GM12878 (cell line): Measurements from ENCODE around the gene PAQR5. TPM values are rescaled to one million over a fixed set of nuclear protein-coding genes. Genes with fewer than 3 reads are reported as not detected.

ENCODE experiments used
- ATAC-seq: fragments of 200-7000 bp; cut with Tn5 transposase; 3 replicates; pipeline ENCODE4 v1.9.1; 2020; ENCODE audit warnings: mild to moderate bottlenecking, moderate library complexity
- BruUV-seq: library from RNA; stranded (reverse); fragments of 400-500 nt; replicated peaks from 2 replicates; lab custom pipeline; 2021; lab: Mats Ljungman, UMichigan
- CTCF ChIA-PET: fragments of 300-600 bp; sonication (Branson Sonifier 250); formaldehyde crosslinking; extraction: SDS; loops from one replicate; lab custom pipeline; 2021; ENCODE audit warnings: inconsistent platforms; lab: Yijun Ruan, JAX
- POLR2A ChIA-PET: fragments of 350-600 bp; formaldehyde crosslinking; extraction: SDS; loops from one replicate; lab custom pipeline; 2021; ENCODE audit warnings: inconsistent platforms; lab: Charles Lee
- RAD21 ChIA-PET: fragments of 300-600 bp; sonication (Branson Sonifier 250); formaldehyde crosslinking; loops from one replicate; lab custom pipeline; 2023; ENCODE audit warnings: antibody characterized with exemption; ENCODE audit not compliant: unreplicated experiment; lab: Charles Lee
- SMC1A ChIA-PET: fragments of 300-600 bp; sonication (Branson Sonifier 250); formaldehyde crosslinking; loops from one replicate; lab custom pipeline; 2023; ENCODE audit not compliant: unreplicated experiment, uncharacterized antibody; lab: Charles Lee
- DNase-seq: peaks from one replicate; pipeline ENCODE4 v3.0.0-alpha.2; 2011; ENCODE audit warnings: low read depth, low spot score
- FAIRE-seq: peaks from 3 replicates; lab custom pipeline; 2011; peaks lifted over from hg19 to GRCh38; lab: Jason Lieb, UNC
- H2AFZ ChIP-seq: 2 replicates; pipeline ENCODE4 v1.6.0; 2011; ENCODE audit warnings: low read depth, low read length, control low read depth; ENCODE audit not compliant: control insufficient read depth
- H3K27ac ChIP-seq: 2 replicates; pipeline ENCODE4 v1.5.1; 2011; ENCODE audit warnings: control low read depth; ENCODE audit not compliant: control insufficient read depth, insufficient read depth
- H3K27me3 ChIP-seq, 2 experiments: replicated peaks in 1 of 2; 2 replicates each; pipeline versions ENCODE4 v1.6.0 to v1.6.1; 2011; ENCODE audit warnings: low read length in 1 of 2; ENCODE audit not compliant: control insufficient read depth in 2 of 2, insufficient read depth in 2 of 2
- H3K36me3 ChIP-seq, 2 experiments: 2 replicates each; pipeline ENCODE4 v1.5.1; 2011; ENCODE audit warnings: low read length in 1 of 2; ENCODE audit not compliant: control insufficient read depth in 2 of 2, insufficient read depth in 2 of 2
- H3K4me1 ChIP-seq: 2 replicates; pipeline ENCODE4 v1.6.1; 2011; ENCODE audit warnings: mild to moderate bottlenecking, low read length, moderate library complexity, mixed read lengths; ENCODE audit not compliant: control insufficient read depth, insufficient read depth
- H3K4me2 ChIP-seq: 2 replicates; pipeline ENCODE4 v1.6.0; 2011; ENCODE audit warnings: control low read depth; ENCODE audit not compliant: control insufficient read depth, insufficient read depth
- H3K4me3 ChIP-seq: fragments of 200-600 bp; sonication (generic); 2 replicates; pipeline ENCODE4 v1.5.1; 2016
- H3K79me2 ChIP-seq: 2 replicates; pipeline ENCODE4 v1.6.0; 2011; ENCODE audit warnings: low read length; ENCODE audit not compliant: control insufficient read depth, insufficient read depth
- H3K9ac ChIP-seq: 2 replicates; pipeline ENCODE4 v1.8.0; 2011; ENCODE audit warnings: low read length, control low read depth, mixed read lengths; ENCODE audit not compliant: control insufficient read depth, insufficient read depth
- H3K9me3 ChIP-seq: replicated peaks from 3 replicates; pipeline ENCODE4 v1.5.1; 2011; ENCODE audit warnings: mild to moderate bottlenecking, low read length; ENCODE audit not compliant: control insufficient read depth, insufficient read depth
- H4K20me1 ChIP-seq: 2 replicates; pipeline ENCODE4 v1.6.0; 2011; ENCODE audit not compliant: control insufficient read depth, insufficient read depth
- ATF3 ChIP-seq: IDR thresholded peaks from 2 replicates; pipeline ENCODE4 v1.6.1; 2011; ENCODE audit warnings: low read depth, mild to moderate bottlenecking, low read length, moderate library complexity, borderline replicate concordance; ENCODE audit errors: extremely low read depth
- ATF7 ChIP-seq: fragments of 450-650 bp; IDR thresholded peaks from 2 replicates; pipeline ENCODE4 v1.6.1; 2016; ENCODE audit warnings: low read depth, mild to moderate bottlenecking
- CBX3 ChIP-seq: fragments of 200-600 bp; sonication (generic); IDR thresholded peaks from 2 replicates; pipeline ENCODE4 v1.6.1; 2016; ENCODE audit warnings: low read depth, borderline replicate concordance
- IKZF1 ChIP-seq: fragments of 450-650 bp; conservative IDR thresholded peaks from 2 replicates; pipeline ENCODE4 v1.6.1; 2017; ENCODE audit warnings: antibody characterized with exemption, mild to moderate bottlenecking
- KAT2A ChIP-seq: conservative IDR thresholded peaks from 2 replicates; pipeline ENCODE4 v1.6.1; 2011; ENCODE audit warnings: low read depth, low read length; ENCODE audit not compliant: control insufficient read depth
- KDM1A ChIP-seq: fragments of 200-600 bp; sonication (generic); IDR thresholded peaks from 2 replicates; pipeline ENCODE4 v1.6.1; 2016; ENCODE audit warnings: borderline replicate concordance
- SP1 ChIP-seq: IDR thresholded peaks from one replicate; pipeline ENCODE4 v1.6.1; 2011; ENCODE audit warnings: low read depth, low read length
- SRF ChIP-seq, 2 experiments: IDR thresholded peaks; 2 replicates each; pipeline ENCODE4 v1.6.1; 2011; ENCODE audit warnings: low read depth in 2 of 2, low read length in 2 of 2, mild to moderate bottlenecking in 1 of 2, moderate library complexity in 1 of 2
- TAF1 ChIP-seq: IDR thresholded peaks from 2 replicates; pipeline ENCODE4 v1.6.1; 2011; ENCODE audit warnings: mild to moderate bottlenecking, low read depth, low read length, borderline replicate concordance
- USF1 ChIP-seq: IDR thresholded peaks from 2 replicates; pipeline ENCODE4 v1.6.1; 2011; ENCODE audit warnings: borderline replicate concordance, low read depth, mild to moderate bottlenecking, moderate library complexity, mixed read lengths, low read length; ENCODE audit not compliant: insufficient read depth; ENCODE audit errors: extremely low read length
- ZZZ3 ChIP-seq: IDR thresholded peaks from 2 replicates; pipeline ENCODE4 v1.6.1; 2011; ENCODE audit warnings: low read depth; ENCODE audit not compliant: control insufficient read depth, insufficient read length
- WGBS: methylation state at CpG from one replicate; pipeline ENCODE4 v1.1.6; 2016; ENCODE audit warnings: low lambda C conversion rate; ENCODE audit not compliant: insufficient replicate concordance, insufficient coverage; ENCODE audit errors: missing lambda C conversion rate; 5-methylcytosine and 5-hydroxymethylcytosine counted together
- in situ Hi-C: fragments of 300-500 bp; cut with MboI; formaldehyde crosslinking; loops from 9 replicates; pipeline ENCODE4 v1.14.3; 2018; ENCODE audit warnings: mixed read lengths
- intact Hi-C: fragments of 100-400 bp; cut with micrococcal nuclease; formaldehyde crosslinking; loops from one replicate; pipeline ENCODE4 v1.14.2; 2022; ENCODE audit not compliant: unreplicated experiment
- polyA plus RNA-seq, 11 experiments: library from polyadenylated mRNA; depleted of rRNA in 4 of 11; unstranded in 6 of 11; stranded (reverse) in 5 of 11; fragments of >200 nt; fragmentation: Nextera tagmentation in 4 of 11; fragmentation: Illumina TruSeq in 1 of 11; extraction: Ambion mirVana in 4 of 11; extraction: Trizol in 1 of 11; gene quantifications; 1 replicate in 1 of 11; 2 replicates in 10 of 11; pipeline versions ENCODE4 v1.2.1 to v1.2.3, GENCODE V29; 2011 to 2016; ENCODE audit warnings: inconsistent platforms in 2 of 11, missing spikeins in 2 of 11, low read depth in 1 of 11
- total RNA-seq, 4 experiments: library from RNA; depleted of rRNA in 3 of 4; stranded (reverse); fragments of >200 nt in 3 of 4; fragmentation: Illumina TruSeq in 1 of 4; extraction: Trizol in 1 of 4; gene quantifications; 2 replicates each; pipeline versions ENCODE4 v1.2.1 to v1.2.3, GENCODE V29; 2013 to 2021
- TF ChIP-seq, protein P1 (sequence below): fragments of 450-650 bp; formaldehyde crosslinking; IDR thresholded peaks from 2 replicates; pipeline ENCODE4 v1.4.0; 2020; ENCODE audit warnings: mild to moderate bottlenecking, moderate library complexity

PAQR5 gene
- total and polyA plus RNA-seq, 10 of the 15 experiments (the other 5 are each of a cell fraction or from before 2014, with no cell fraction given): 0.02 to 0.03 TPM; not detected in 8

DNA sequence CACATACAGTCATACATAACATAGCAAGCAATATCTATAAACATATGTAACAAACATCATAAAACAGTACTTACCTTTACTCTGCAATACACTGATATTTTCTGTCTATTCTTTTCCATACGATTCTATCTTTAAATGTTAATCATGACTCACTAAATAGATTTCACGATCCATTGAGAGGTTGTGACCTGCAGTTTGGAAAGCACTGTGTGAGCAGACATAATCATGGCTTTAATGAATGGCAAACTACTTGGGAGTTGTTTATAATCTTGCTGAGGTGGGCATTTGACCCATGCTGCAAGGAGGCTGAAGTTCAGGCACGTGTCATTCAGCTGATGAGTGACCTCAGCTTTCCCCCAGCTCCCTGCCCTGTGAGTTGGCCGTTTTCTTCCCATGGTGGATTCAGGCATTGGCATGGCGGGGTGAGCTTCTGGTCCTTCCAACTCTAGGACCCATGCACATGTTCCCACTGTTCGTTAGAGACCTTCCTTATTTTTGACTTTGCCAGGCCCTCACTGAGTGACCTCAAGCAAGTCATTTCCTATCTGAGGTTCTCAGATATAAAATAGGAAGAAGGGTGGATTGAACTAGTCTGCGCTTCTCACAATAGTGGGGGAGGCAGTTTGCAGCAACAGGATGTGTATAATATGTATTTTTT lies 41.7 kb downstream of the PAQR5 start:
- intact Hi-C loops (no loop called here), in situ Hi-C loops (no loop called here)
- Histone ChIP-seq H3K9me3 (no peaks in the 10 kb centered on the region), H4K20me1 (no peaks in the 10 kb centered on the region), H3K79me2 (no peaks in the 10 kb centered on the region), H3K36me3 (no peaks in the 10 kb centered on the region), H3K4me1 (no peaks in the 10 kb centered on the region), H3K4me2 (no peak overlapping the region), H3K27me3 (peaks cover 0 to 3% of the 10 kb centered on the region in 2 experiments; a peak in 2 of 4 replicates), H3K27ac (no peak overlapping the region), H3K9ac (no peak overlapping the region), H2AFZ (no peak overlapping the region), H3K4me3 (no peak overlapping the region)
- RAD21 ChIA-PET: no interaction called here
- POLR2A ChIA-PET: no interaction called here
- SMC1A ChIA-PET: no interaction called here
- CTCF ChIA-PET: no interaction called here
- WGBS: 30% methylated on average over 7 of the region's 7 CpGs
- BruUV-seq: no TSS peak
- no peak for FAIRE-seq
- ATAC-seq: no peak
- DNase-seq: no peak
- TF ChIP-seq KDM1A (no peak), USF1 (no peak)
- TF ChIP-seq, all 136 proteins: peak for 0

GRCh38 chr15:69341356-69341755 lies 42.6 kb downstream of the PAQR5 start:
- ChIA-PET SMC1A (no interaction called here), RAD21 (no interaction called here), POLR2A (no interaction called here), CTCF (no interaction called here)
- no peak overlapping the region for H3K27ac ChIP-seq
- intact Hi-C loops: no loop called here
- no peak overlapping the region for H3K4me3 ChIP-seq
- no peaks in the 10 kb centered on the region for H3K36me3 ChIP-seq
- H3K9me3 ChIP-seq: no peaks in the 10 kb centered on the region
- no peaks in the 10 kb centered on the region for H4K20me1 ChIP-seq
- ATAC-seq (no peak), FAIRE-seq (no peak), DNase-seq (no peak)
- in situ Hi-C loops: no loop called here
- no peak overlapping the region for H2AFZ ChIP-seq
- no peaks in the 10 kb centered on the region for H3K79me2 ChIP-seq
- H3K9ac ChIP-seq: no peak overlapping the region
- H3K27me3 ChIP-seq: peaks cover 0 to 3% of the 10 kb centered on the region in 2 experiments; a peak in 1 of 4 replicates
- H3K4me1 ChIP-seq: no peaks in the 10 kb centered on the region
- 83% methylated on average over 3 of the region's 3 CpGs for WGBS
- no TSS peak for BruUV-seq
- H3K4me2 ChIP-seq: no peak overlapping the region
- no peak for TF ChIP-seq ATF7
- TF ChIP-seq CBX3: no peak
- no peak for TF ChIP-seq ATF3
- no peak for TF ChIP-seq ZZZ3
- TF ChIP-seq, protein P1, sequence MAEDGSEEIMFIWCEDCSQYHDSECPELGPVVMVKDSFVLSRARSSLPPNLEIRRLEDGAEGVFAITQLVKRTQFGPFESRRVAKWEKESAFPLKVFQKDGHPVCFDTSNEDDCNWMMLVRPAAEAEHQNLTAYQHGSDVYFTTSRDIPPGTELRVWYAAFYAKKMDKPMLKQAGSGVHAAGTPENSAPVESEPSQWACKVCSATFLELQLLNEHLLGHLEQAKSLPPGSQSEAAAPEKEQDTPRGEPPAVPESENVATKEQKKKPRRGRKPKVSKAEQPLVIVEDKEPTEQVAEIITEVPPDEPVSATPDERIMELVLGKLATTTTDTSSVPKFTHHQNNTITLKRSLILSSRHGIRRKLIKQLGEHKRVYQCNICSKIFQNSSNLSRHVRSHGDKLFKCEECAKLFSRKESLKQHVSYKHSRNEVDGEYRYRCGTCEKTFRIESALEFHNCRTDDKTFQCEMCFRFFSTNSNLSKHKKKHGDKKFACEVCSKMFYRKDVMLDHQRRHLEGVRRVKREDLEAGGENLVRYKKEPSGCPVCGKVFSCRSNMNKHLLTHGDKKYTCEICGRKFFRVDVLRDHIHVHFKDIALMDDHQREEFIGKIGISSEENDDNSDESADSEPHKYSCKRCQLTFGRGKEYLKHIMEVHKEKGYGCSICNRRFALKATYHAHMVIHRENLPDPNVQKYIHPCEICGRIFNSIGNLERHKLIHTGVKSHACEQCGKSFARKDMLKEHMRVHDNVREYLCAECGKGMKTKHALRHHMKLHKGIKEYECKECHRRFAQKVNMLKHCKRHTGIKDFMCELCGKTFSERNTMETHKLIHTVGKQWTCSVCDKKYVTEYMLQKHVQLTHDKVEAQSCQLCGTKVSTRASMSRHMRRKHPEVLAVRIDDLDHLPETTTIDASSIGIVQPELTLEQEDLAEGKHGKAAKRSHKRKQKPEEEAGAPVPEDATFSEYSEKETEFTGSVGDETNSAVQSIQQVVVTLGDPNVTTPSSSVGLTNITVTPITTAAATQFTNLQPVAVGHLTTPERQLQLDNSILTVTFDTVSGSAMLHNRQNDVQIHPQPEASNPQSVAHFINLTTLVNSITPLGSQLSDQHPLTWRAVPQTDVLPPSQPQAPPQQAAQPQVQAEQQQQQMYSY: no peak
- no peak for TF ChIP-seq IKZF1
- no peak for TF ChIP-seq SP1
- no peak for TF ChIP-seq KAT2A
- no peak for TF ChIP-seq SRF (IDR thresholded peaks at IDR 0.05; ENCODE audit: low read depth in 2 of 2, low read length in 2 of 2)
- TF ChIP-seq TAF1: no peak
